AG09319 (cell line): ENCODE data around the gene SFMBT2.

Source experiments
- DNase-seq: peaks from one replicate; pipeline ENCODE4 v3.0.0-alpha.2; 2010; ENCODE audit warnings: low read depth; ENCODE audit errors: extremely low read depth
- CTCF ChIP-seq: IDR thresholded peaks from 2 replicates; pipeline ENCODE4 v1.5.1; 2011; ENCODE audit warnings: low read depth, mild to moderate bottlenecking, inconsistent platforms, low read length, moderate library complexity

Gene SFMBT2

GRCh38 chr10:7434378-7434777 lies 23.5 kb upstream of the SFMBT2 start:
- no peak for DNase-seq
- TF ChIP-seq CTCF, result no peak

DNA sequence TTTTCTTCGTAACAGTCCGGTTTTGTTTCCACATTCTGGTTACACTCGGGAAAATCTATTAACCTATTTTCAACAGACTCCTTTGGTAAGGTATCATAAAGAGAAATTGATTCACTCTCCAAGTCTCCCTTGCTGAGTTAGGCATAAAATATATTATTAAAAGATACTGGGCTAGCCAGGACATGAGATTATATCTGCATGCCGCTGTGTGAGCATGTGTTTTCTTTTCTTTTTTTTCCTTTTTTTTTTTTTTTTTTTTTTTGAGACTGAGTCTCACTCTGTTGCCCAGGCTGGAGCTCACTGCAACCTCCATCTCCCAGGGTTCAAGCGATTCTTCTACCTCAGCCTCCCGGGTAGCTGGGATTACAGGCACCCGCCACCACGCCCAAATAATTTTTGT lies 23.0 kb upstream of the SFMBT2 start:
- DNase-seq, result no peak
- no peak for TF ChIP-seq CTCF

DNA sequence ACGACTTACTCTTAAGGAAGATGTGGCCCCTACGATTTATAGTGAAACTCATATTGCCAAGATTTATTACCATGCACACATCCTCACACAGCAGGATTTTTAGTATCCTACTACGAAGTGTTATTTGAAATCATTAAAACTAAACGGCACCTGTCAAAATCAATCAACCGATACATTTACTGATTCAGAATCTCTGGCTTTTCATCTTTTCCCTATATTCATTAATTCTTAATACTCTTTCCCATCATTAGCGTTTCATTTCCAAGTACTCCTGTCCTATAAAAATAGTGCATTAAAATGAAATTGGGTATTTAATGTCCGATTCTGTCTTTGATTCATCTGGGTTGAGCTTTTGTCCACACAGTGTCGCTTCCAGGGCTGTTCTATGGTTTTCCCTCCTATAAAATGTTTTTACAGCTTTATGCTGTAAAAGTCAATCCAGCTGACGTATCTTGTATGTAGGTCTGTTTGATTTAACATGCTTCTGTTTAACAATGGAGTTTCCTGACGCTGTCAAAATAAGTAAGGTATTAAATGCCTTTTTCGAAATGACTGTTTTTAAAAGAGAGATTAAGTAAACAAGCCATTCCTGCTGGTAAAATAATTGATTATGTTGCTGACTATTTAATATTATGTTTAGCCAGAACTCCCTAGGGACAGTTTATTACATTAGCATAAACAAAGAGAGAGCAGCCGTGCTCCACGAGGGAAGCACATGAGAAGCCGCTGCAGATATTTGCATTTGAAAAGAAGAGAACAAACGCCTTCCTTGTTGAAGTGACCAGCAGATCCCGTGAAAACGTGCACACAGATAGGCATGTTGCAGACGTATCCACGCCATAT lies 22.3 kb upstream of the SFMBT2 start:
- no peak for TF ChIP-seq CTCF
- no peak for DNase-seq

- no peak for TF ChIP-seq CTCF
- DNase-seq, result no peak
Observed at GRCh38 chr10:7428673-7429350, 18.0 kb upstream of the SFMBT2 start.

GRCh38 chr10:7426349-7426748 lies 15.5 kb upstream of the SFMBT2 start:
- no peak for DNase-seq
- no peak for TF ChIP-seq CTCF

GRCh38 chr10:7425691-7426090 lies 14.9 kb upstream of the SFMBT2 start:
- no peak for TF ChIP-seq CTCF
- DNase-seq, result no peak

DNA sequence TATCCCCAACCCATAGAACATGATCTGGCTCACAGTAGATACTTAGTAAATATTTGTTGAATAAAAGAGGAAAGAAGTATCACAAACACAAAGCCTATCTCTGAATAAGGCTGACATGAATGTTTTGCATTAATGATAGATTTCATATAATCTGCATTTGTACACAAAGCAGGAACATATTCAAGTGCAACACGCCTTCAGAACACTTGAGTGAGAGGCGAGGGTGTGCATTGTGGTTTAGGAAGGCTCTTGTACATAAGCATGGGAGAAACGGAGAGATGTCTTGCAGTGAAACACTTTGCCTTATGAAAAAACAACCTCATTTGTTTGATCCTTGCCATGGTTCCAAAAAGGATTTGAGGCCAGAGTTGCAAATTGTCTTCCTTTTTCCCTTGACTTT lies 14.1 kb upstream of the SFMBT2 start:
- no peak for DNase-seq
- TF ChIP-seq CTCF, result no peak
